SIG-M5 (cell line): Measurements from ENCODE around the gene ITM2C.
A peak's percentile ranks its signal among the peaks of the same experiment; 100 is the strongest.

Source experiments
- DNase-seq: peaks from one replicate; lab custom pipeline; 2025; lab: John Stamatoyannopoulos, UW

ITM2C gene

GRCh38 chr2:230872968-230873660 is 8.4 kb downstream of the ITM2C start:
- DNase-seq: no peak

GRCh38 chr2:230873661-230874401 is 9.1 kb downstream of the ITM2C start:
- DNase-seq: no peak

GRCh38 chr2:230874456-230874855 is 9.7 kb downstream of the ITM2C start:
- no peak for DNase-seq

- DNase-seq: no peak
Observed at GRCh38 chr2:230874876-230875275, 10.1 kb downstream of the ITM2C start.

- no peak for DNase-seq
Observed at GRCh38 chr2:230875347-230876315, 10.9 kb downstream of the ITM2C start.

GRCh38 chr2:230877116-230877758 is 12.5 kb downstream of the ITM2C start:
- DNase-seq: no peak

GRCh38 chr2:230877759-230878598 is 13.2 kb downstream of the ITM2C start:
- peak; percentile 57 for DNase-seq

GRCh38 chr2:230878599-230879188 is 14.0 kb downstream of the ITM2C start:
- no peak for DNase-seq

GRCh38 chr2:230879271-230879882 is 14.6 kb downstream of the ITM2C start:
- no peak for DNase-seq

GRCh38 chr2:230879891-230880290 is 15.1 kb downstream of the ITM2C start:
- no peak for DNase-seq

GRCh38 chr2:230881840-230882239 is 17.1 kb downstream of the ITM2C start:
- DNase-seq: no peak

GRCh38 chr2:230885463-230886130 is 20.9 kb downstream of the ITM2C start:
- DNase-seq: no peak

GRCh38 chr2:230886206-230886605 is 21.5 kb downstream of the ITM2C start:
- DNase-seq: no peak

- DNase-seq: no peak
Observed at GRCh38 chr2:230886671-230887071, 21.9 kb downstream of the ITM2C start.

GRCh38 chr2:230887342-230887741 is 22.6 kb downstream of the ITM2C start:
- DNase-seq: no peak

- no peak for DNase-seq
Observed at GRCh38 chr2:230888824-230889400, 24.2 kb downstream of the ITM2C start.

GRCh38 chr2:230889911-230890601 is 25.3 kb downstream of the ITM2C start:
- DNase-seq: no peak

GRCh38 chr2:230890646-230891045 is 25.9 kb downstream of the ITM2C start:
- no peak for DNase-seq

GRCh38 chr2:230891064-230891463 is 26.3 kb downstream of the ITM2C start:
- DNase-seq: no peak
